HFF-Myc (cell line): ENCODE measurements around the gene MAEA.
"Not testable (repeated sequence)": the region's sequence is repeated elsewhere in the genome, so short reads cannot be mapped to it uniquely, and the experiment has no call there.

ENCODE experiments used
- DNase-seq: peaks from one replicate; pipeline ENCODE4 v3.0.0-alpha.2; 2011; ENCODE audit warnings: low read depth; ENCODE audit errors: extremely low read depth
- H3K4me3 ChIP-seq: replicated peaks from 2 replicates; pipeline ENCODE4 v1.5.1; 2011; ENCODE audit warnings: low read depth, mild to moderate bottlenecking, control low read depth, low read length
- TF ChIP-seq, protein P1 (sequence below): IDR thresholded peaks from 2 replicates; pipeline ENCODE4 v1.5.1; 2012; ENCODE audit warnings: mild to moderate bottlenecking, low read depth, low read length, control low read depth; ENCODE audit errors: missing control alignments

MAEA gene

DNA sequence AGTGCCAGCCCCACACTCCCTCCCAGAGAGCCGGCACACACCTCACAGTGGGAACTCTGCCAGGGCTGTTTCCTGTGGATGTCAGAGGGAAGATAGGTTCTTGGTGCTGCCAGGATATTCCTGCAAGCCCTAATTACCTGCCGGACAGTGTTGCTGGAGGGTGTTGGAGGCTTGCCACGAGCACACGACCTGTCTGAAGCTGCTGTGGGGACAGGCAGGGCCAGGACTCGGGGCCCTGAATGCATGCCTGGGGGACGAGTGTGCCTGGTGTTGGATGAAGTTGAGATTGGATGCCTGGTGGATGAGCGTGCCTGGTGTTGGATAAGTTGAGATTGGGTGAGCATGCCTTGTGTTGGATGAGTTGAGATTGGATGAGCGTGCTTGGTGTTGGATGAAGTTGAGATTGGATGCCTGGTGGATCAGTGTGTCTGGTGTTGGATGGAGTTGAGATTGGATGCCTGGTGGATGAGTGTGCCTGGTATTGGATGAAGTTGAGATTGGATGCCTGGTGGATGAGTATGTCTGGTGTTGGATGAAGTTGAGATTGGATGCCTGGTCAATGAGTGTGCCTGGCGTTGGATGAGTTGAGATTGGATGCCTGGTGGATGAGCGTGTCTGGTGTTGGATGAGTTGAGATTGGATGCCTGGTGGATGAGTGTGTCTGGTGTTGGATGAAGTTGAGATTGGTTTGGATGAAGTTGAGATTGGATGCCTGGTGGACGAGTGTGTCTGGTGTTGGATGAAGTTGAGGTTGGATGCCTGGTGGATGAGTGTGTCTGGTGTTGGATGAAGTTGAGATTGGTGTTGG, 34.1 kb downstream of the MAEA start:
- H3K4me3 ChIP-seq, result no peak overlapping the region
- TF ChIP-seq, protein P1, sequence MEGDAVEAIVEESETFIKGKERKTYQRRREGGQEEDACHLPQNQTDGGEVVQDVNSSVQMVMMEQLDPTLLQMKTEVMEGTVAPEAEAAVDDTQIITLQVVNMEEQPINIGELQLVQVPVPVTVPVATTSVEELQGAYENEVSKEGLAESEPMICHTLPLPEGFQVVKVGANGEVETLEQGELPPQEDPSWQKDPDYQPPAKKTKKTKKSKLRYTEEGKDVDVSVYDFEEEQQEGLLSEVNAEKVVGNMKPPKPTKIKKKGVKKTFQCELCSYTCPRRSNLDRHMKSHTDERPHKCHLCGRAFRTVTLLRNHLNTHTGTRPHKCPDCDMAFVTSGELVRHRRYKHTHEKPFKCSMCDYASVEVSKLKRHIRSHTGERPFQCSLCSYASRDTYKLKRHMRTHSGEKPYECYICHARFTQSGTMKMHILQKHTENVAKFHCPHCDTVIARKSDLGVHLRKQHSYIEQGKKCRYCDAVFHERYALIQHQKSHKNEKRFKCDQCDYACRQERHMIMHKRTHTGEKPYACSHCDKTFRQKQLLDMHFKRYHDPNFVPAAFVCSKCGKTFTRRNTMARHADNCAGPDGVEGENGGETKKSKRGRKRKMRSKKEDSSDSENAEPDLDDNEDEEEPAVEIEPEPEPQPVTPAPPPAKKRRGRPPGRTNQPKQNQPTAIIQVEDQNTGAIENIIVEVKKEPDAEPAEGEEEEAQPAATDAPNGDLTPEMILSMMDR, result no peak
- peak; percentile 71 for DNase-seq

DNA sequence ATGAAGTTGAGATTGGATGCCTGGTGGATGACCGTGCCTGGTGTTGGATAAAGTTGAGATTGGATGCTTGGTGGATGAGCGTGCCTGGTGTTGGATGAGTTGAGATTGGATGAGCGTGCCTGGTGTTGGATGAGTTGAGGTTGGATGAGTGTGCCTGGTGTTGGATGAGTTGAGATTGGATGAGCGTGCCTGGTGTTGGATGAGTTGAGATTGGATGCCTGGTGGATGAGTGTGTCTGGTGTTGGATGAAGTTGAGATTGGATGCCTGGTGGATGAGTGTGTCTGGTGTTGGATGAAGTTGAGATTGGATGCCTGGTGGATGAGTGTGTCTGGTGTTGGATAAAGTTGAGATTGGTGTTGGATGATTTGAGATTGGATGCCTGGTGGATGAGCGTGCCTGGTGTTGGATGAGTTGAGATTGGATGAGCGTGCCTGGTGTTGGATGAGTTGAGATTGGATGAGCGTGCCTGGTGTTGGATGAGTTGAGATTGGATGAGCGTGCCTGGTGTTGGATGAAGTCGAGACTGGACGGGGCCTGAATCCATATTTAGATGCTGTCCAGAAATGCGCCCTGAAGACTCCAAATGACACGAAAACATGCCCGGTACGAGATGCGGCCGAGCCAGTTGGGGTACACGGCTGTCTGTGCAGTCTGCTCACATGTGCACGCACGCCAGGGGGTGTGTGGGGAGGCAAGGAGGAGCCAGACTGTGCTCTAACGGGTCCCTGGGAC, 34.9 kb downstream of the MAEA start:
- not testable (repeated sequence) for DNase-seq, H3K4me3 ChIP-seq

DNA sequence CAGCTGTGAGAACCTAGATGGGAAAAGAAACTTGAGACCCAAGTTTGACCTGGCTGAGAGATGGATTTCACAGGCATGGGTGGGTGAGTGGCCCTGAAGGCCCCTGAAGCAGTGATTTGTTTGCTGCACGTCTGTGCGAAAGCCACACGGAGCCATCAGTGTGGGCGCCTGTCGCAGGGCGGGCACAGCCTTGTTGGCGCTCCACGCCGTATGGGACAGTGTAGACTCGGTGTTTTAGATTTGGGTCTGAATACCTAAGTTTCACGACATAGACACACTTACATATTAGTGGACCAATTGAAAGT, 35.4 kb downstream of the MAEA start:
- no peak for DNase-seq
- no peak overlapping the region for H3K4me3 ChIP-seq
- TF ChIP-seq, protein P1, result no peak

DNA sequence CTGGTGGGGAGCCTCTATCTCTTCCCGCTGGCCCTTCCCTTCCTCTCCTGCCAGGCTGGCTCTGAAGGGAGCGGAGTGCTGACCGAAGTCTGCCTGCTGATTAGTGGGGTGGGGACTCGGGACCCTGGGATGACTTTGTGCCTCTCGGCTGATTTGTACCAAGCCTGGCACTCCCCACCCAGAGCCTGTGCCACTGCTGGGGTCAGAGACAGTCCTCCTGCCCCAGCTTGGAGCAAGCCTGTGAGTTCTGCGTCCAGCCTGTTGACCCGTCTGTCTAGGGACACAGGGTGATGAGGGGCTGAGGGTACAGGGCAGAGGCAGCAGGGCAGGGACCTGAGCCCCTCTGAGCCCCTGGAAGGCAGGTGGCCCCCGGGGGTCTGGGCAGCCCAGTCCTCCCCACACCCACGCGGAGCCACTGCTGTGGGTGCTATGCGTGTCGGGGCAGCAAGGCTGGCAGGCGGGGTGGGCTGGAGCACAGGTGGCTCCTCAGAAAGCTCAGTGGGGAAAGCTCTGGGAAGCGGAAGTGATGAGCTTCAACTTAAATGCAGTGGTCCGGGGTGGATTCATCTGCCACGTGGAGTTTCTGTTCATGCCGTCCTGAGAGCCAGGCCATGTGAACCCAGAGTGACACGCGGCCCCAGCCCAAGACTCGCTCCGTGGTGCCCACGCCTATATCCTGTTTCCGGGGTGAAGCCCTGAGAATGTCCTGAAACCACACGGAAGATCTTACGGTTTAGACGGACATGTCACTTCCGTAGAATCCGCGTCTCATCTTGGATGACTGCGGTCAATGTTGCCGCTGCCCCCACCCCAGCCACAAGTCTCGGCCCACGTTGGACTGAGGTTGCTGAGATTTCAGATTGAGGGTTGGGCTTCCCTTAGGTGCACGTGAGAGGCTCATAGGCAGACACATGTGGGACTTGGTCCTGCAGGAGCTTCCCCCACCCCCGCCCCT, 36.3 kb downstream of the MAEA start:
- TF ChIP-seq, protein P1, result no peak
- H3K4me3 ChIP-seq, result no peak overlapping the region
- DNase-seq, result no peak

DNA sequence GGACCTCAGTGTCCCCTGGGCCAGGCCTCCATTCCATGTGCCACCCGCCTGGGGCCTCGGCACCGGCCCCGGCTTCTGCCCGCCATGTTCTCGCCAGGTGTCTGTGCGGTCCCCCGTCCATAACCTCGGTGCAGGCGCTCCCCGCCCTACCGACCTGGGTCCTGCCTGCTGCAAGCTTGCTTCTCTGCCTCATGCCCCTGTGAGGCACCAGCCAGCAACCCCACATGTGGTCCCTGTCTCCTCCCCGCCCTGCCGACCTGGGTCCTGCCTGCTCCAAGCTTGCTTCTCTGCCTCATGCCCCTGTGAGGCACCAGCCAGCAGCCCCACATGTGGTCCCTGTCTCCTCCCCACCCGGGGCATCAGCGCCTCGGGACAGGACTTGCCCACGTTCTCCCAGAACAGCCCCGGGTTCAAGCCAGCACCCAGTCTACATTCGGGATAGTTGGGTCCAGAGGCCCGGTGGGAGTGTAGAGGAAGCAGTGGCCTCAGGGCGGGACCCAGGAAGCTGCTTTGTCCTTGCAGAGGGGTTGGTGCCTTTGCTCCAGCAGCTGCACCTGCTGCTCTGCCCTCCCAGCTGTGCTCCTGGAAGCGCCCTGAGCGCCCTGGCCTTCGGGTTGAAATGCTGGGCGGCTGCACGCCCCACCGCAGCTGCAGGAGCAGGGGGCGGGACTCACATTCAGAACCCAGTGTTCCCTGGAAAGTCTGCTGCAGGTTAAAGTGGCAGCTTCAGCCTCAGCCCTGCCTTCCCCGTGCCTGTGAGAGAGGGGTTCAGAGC, 37.2 kb downstream of the MAEA start:
- TF ChIP-seq, protein P1, result no peak
- no peak for DNase-seq
- no peak overlapping the region for H3K4me3 ChIP-seq

DNA sequence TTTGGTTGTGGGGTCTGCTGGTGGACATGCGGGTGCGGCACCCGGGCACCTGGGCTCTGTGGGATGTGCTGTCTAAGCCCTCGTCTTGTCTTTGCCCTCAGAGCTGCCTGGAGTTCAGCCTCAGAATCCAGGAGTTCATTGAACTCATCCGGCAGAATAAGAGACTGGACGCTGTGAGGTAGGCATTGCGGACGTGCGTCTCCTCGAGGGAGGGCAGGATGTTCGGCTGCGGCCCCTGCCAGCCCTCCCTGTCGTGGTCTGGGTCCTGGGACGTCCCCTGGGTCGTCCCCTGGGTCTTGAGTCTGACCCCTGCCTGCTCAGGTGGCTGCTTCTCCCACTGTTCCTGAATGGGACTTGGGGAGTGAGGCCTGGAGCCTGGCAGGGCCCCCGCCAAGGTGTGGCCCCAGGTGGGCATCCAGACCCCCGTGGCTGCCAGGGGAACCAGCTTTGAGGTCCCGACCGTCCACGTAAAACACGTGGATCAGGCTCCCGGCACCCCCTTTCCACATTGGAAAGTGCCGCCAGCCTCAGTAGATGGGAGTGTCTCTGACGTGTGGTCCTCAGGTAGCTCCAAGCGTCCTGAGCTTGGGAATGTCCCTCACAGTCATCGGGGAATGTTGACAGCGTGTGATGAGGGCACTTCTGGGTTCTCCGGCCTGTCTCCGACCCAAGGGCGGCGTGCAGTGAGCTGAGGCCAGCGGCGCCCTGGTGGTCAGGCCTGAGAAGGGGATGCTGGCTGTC, 38.0 kb downstream of the MAEA start:
- no peak for DNase-seq
- TF ChIP-seq, protein P1, result no peak
- H3K4me3 ChIP-seq, result no peak overlapping the region
